Left renal cortex interstitium (tissue), 4 donors: ENCODE results near the gene ATP12A. TPM values are rescaled to one million over a fixed set of nuclear protein-coding genes. Genes with fewer than 3 reads are reported as not detected.

ENCODE experiments used
- DNase-seq, 4 donors: peaks; one replicate each; pipeline ENCODE4 v3.0.0-alpha.2; 2013; ENCODE audit warnings: low read depth in 4 of 4, low spot score in 2 of 4, missing footprints in 1 of 4
- polyA plus RNA-seq, 4 donors: library from polyadenylated mRNA; unstranded; fragments of 120-200 nt; gene quantifications; one replicate each; pipeline ENCODE4 v1.2.1, GENCODE V29; 2013; ENCODE audit not compliant: insufficient read length in 4 of 4

The ATP12A gene
- polyA plus RNA-seq, 4 donors: 8.7 to 28.9 (median 21.7) TPM

GRCh38 chr13:24759197-24759596, 79.0 kb downstream of the ATP12A start:
- DNase-seq: no peak

Other genes with a start within 250 kb of the ATP12A start
- 10 to 100 TPM; 34.0 to 53.1 (median 48.9) TPM for gene PARP4, start 167.6 kb upstream of the ATP12A start, polyA plus RNA-seq
- under 1 TPM in 2 of 4 donors, not detected in 2; 0.22 to 0.37 TPM for gene RNF17, start 83.8 kb downstream of the ATP12A start, polyA plus RNA-seq